OCI-LY3 (cell line): ENCODE data around the gene LHX4.

Experiments
- H2AFZ ChIP-seq: fragments of 200-600, 300-600 bp; shearing (Covaris generic); 2 replicates; pipeline ENCODE4 v1.6.0; 2014; ENCODE audit warnings: antibody characterized with exemption, low read depth, low read length
- H3K27ac ChIP-seq: fragments of 200-600, 300-600 bp; sonication (generic); 2 replicates; pipeline ENCODE4 v1.5.1; 2014; ENCODE audit warnings: mild to moderate bottlenecking, low read length, moderate library complexity, mixed read lengths
- H3K27me3 ChIP-seq: fragments of 200-600, 300-600 bp; sonication (generic); 2 replicates; pipeline ENCODE4 v1.6.1; 2014; ENCODE audit warnings: low read depth, low read length, mixed read lengths
- H3K36me3 ChIP-seq: fragments of 200-600, 300-600 bp; sonication (generic); replicated peaks from 2 replicates; pipeline ENCODE3; 2014; ENCODE audit warnings: low read depth, low read length, mixed read lengths
- H3K4me1 ChIP-seq: fragments of 300-600, 200-600 bp; sonication (generic); 2 replicates; pipeline ENCODE4 v1.6.1; 2014; ENCODE audit warnings: low read length, mixed read lengths
- H3K4me2 ChIP-seq: fragments of 200-600, 300-600 bp; sonication (generic); 2 replicates; pipeline ENCODE4 v1.6.1; 2014; ENCODE audit warnings: low read length, mixed read lengths
- H3K4me3 ChIP-seq: fragments of 300-600, 200-600 bp; sonication (generic); 2 replicates; pipeline ENCODE4 v1.5.1; 2014; ENCODE audit warnings: antibody characterized with exemption, mild to moderate bottlenecking, low read length, moderate library complexity
- H3K79me2 ChIP-seq: fragments of 300-600, 200-600 bp; shearing (Covaris generic); 2 replicates; pipeline ENCODE4 v1.6.1; 2014; ENCODE audit warnings: mild to moderate bottlenecking, low read length, mixed read lengths
- H3K9ac ChIP-seq: fragments of 300-600, 200-600 bp; shearing (Covaris generic); 2 replicates; pipeline ENCODE4 v1.6.0; 2014; ENCODE audit warnings: mild to moderate bottlenecking, low read length, moderate library complexity
- H3K9me3 ChIP-seq: fragments of 200-600, 300-600 bp; shearing (Covaris generic); 2 replicates; pipeline ENCODE4 v1.6.1; 2014; ENCODE audit warnings: low read length, mixed read lengths; ENCODE audit not compliant: insufficient read depth
- H4K20me1 ChIP-seq: fragments of 200-600, 300-600 bp; sonication (generic); 2 replicates; pipeline ENCODE4 v1.6.1; 2016; ENCODE audit warnings: low read length, mixed read lengths; ENCODE audit not compliant: insufficient read depth
- CTCF ChIP-seq: fragments of 200-600, 300-600 bp; sonication (generic); IDR thresholded peaks from 2 replicates; pipeline ENCODE4 v1.5.1; 2014; ENCODE audit warnings: antibody characterized with exemption, low read length, low read depth
- EZH2phosphoT487 ChIP-seq: fragments of 200-600 bp; shearing (Covaris generic); IDR thresholded peaks from 2 replicates; pipeline ENCODE4 v1.6.1; 2018; ENCODE audit warnings: antibody characterized with exemption, mixed run types, low read depth

LHX4 gene

GRCh38 chr1:180197231-180197630 lies 32.8 kb upstream of the LHX4 start:
- Histone ChIP-seq H3K9ac (no peak overlapping the region), H3K4me1 (no peaks in the 10 kb centered on the region), H2AFZ (no peak overlapping the region), H3K4me3 (no peak overlapping the region), H3K27me3 (no peaks in the 10 kb centered on the region), H4K20me1 (no peaks in the 10 kb centered on the region), H3K79me2 (no peaks in the 10 kb centered on the region), H3K9me3 (no peaks in the 10 kb centered on the region), H3K4me2 (no peak overlapping the region), H3K27ac (no peak overlapping the region), H3K36me3 (no peaks in the 10 kb centered on the region)
- no peak for TF ChIP-seq CTCF
- TF ChIP-seq EZH2phosphoT487 = no peak

- no peak overlapping the region for H3K9ac ChIP-seq
- no peaks in the 10 kb centered on the region for H3K79me2 ChIP-seq
- no peaks in the 10 kb centered on the region for H3K4me1 ChIP-seq
- H4K20me1 ChIP-seq = no peaks in the 10 kb centered on the region
- no peak overlapping the region for H2AFZ ChIP-seq
- H3K36me3 ChIP-seq = no peaks in the 10 kb centered on the region
- H3K4me2 ChIP-seq = no peak overlapping the region
- no peak overlapping the region for H3K4me3 ChIP-seq
- no peaks in the 10 kb centered on the region for H3K27me3 ChIP-seq
- no peaks in the 10 kb centered on the region for H3K9me3 ChIP-seq
- TF ChIP-seq CTCF (no peak), EZH2phosphoT487 (no peak)
- no peak overlapping the region for H3K27ac ChIP-seq
Observed at GRCh38 chr1:180198196-180198595, 31.9 kb upstream of the LHX4 start.

GRCh38 chr1:180198611-180199010 lies 31.5 kb upstream of the LHX4 start:
- no peak overlapping the region for H3K4me2 ChIP-seq
- H3K9ac ChIP-seq = no peak overlapping the region
- H3K9me3 ChIP-seq = no peaks in the 10 kb centered on the region
- H3K27ac ChIP-seq = no peak overlapping the region
- no peaks in the 10 kb centered on the region for H3K36me3 ChIP-seq
- no peak overlapping the region for H3K4me3 ChIP-seq
- H4K20me1 ChIP-seq = no peaks in the 10 kb centered on the region
- H2AFZ ChIP-seq = no peak overlapping the region
- H3K27me3 ChIP-seq = no peaks in the 10 kb centered on the region
- no peak for TF ChIP-seq CTCF
- TF ChIP-seq EZH2phosphoT487 = no peak
- H3K79me2 ChIP-seq = no peaks in the 10 kb centered on the region
- H3K4me1 ChIP-seq = no peaks in the 10 kb centered on the region

- Histone ChIP-seq H3K9me3 (no peaks in the 10 kb centered on the region), H3K4me2 (no peak overlapping the region), H4K20me1 (no peaks in the 10 kb centered on the region), H3K27ac (no peak overlapping the region), H3K36me3 (no peaks in the 10 kb centered on the region), H3K79me2 (no peaks in the 10 kb centered on the region), H2AFZ (no peak overlapping the region), H3K4me3 (no peak overlapping the region), H3K9ac (no peak overlapping the region), H3K27me3 (no peaks in the 10 kb centered on the region), H3K4me1 (no peaks in the 10 kb centered on the region)
- TF ChIP-seq CTCF (no peak), EZH2phosphoT487 (no peak)
Observed at GRCh38 chr1:180199018-180199417, 31.0 kb upstream of the LHX4 start.
